Central memory CD4-positive, alpha-beta T cell (primary cell): ENCODE results near the gene PKP3.

Experiments
- DNase-seq: peaks from one replicate; pipeline ENCODE4 v3.0.0; 2022

PKP3 gene

DNA sequence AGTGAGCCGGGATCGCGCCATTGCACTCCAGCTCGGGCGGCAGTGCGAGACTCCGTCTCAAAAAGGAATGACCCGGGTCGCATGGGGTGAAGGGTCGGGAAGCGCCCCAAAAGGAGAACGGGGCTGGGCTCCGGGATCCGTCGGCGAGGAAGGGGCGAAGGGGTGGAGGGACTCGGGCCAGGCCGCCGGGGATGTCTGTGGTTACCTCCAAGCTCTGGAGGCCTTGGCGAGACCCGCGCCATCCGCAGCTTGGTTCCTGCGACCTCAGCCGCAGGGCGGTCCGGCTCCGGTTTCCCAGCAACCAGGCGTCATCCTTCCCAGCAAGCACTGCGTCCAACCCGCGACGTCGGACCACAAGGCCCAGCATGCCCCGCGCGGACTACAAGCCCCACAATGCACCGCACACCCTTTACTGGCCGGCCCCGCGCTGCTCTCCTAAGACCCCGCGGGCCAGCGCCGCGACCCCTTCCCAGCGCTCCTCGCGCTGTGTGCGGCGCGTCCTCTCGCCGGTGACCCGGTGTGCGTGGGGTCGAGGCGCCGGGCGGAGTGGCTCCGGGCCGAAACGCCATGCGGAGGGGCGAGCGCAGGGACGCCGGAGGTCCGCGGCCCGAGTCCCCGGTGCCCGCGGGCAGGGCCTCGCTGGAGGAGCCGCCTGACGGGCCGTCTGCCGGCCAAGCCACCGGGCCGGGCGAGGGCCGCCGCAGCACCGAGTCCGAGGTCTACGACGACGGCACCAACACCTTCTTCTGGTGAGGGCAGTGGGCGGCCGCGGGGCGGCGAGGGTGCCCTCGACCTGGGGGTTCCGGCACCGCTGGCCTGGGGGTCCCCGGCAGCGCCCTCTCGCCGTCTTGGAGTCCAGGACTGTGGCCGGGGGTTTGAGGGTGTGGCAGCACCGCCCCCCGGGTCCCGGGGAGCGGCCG, 56.1 kb downstream of the PKP3 start, which contains the start of gene PTDSS2:
Gene PTDSS2, plus strand, starts transcription at position 391 of the 920 bp plus-strand sequence. Its CDS starts 177 bp downstream, at position 568.
- DNase-seq, result peak; percentile 92

DNA sequence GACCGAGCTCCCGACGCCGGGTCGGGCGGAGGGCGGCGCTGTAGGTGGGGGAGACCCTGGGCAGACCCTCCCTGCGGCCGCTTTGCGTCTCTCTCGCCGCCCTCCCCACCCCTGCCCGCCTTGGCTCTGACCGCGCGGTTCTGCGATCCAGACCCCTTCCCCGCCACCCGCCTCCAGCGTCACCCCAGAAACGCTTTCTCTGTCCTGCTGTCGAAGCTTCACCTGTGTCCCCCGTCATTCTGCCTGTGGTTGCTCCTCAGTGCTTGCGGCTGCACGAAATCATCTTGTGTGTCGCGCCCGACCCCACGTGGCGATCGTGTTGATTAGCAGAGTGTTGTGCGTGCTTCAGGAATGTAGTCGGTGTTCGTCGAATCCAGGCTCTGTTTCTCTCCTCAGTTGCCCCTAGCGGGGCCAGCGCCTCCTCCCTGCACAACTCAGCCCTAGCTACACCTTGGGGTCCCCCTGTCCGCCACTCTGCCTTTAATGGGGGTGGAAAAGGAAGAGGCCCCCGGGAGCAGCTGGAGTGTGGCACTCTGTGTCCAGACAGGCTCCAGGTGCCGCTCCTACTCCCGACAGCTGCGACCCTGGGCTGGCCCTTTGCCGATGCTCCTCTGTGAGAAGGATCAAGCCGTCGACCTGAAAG, 56.9 kb downstream of the PKP3 start:
- DNase-seq, result peak; percentile 86

DNA sequence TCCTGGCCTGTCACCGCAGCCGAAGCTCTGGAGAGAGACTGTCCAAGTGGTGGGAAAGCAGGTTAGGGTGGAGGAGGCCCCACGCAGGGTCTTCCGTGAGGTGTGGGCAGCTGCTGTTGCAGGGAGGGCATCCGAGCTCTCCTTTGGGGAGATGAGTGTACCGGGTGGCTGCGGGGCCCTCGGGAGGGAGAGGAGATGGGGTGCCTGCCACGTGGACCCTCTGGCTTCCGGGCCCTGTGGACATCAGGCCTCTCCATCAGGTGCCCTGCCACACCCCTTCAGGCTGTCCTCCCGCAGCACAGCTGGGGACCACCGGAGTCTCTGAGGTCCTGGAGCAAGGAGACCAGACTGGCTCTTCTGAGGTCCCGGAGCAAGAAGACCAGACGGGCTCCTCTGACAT, 57.7 kb downstream of the PKP3 start:
- no peak for DNase-seq

DNA sequence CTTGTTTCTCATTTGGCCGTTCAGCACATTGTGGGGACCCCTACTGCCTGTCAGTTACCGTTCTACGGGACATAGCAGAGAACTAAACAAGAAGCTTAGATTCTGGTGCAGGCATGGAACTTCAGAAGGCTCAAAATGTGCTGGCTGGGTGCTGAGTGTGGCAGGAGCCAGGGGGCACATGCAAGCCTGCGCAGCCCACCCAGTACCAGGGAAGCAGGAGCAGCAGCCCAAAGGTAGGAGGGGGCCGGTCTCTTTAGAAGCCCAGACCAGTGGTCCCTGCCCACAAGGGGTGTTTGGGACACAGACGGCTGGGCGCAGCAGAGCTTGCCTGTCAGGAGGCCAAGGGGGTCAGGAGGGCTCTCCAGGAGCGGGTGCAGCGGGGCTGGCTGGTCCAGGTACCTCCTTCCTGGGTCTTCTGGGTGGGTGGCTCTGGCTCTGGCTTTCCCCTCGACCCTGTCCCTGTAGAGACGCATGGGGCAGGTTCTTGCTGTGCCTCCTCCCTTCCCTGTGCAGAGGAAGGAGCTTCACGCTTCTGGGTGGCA, 58.3 kb downstream of the PKP3 start:
- DNase-seq, result no peak

DNA sequence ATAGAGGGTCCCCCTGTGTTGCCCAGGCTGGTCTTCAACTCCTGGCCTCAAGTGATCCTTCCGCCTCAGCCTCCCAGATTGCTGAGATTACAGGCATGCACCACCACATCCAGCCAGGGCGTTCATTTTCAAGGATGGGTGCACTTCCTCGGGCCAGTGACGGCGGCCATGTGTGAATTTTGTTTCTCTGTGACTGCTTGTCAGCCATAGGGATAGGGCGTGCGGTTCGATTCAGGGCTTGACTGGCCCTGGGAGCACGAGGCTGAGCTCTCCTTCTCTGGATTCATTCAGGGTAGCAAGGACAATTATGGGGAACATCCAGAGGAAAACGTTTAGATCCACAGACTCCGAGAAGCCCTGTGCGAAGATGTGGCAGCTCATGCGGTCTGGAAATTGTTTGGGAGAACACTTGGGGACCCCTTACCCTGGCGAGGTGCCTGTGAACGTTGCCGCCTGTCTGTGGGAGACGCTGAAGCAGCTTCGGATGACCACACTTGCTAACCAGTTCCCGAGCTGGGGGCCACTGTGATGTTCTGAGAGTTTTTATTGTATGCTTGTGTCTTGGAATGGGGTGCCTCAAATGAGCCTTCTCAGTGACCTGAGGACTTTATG, 59.0 kb downstream of the PKP3 start:
- DNase-seq, result no peak

DNA sequence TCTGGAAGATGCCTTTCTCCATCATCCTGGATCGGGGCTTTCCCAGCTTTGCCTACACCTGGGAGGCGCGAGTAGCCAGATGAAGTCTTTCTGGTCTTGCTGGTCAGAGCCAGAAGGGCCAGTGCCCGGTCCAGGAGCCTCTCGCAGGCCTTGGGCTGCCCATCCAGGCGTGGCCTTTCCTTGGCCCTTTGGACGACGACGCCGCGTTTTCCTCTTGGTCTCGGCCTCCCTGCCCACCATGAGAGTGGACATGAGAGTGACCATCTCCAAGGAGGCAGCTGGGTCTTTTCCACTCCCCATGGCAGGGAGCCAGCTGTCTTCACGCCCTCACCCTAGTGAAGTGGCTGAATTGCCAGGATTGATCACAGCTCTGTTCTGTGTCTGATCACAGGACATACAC, 59.6 kb downstream of the PKP3 start:
- DNase-seq, result no peak

DNA sequence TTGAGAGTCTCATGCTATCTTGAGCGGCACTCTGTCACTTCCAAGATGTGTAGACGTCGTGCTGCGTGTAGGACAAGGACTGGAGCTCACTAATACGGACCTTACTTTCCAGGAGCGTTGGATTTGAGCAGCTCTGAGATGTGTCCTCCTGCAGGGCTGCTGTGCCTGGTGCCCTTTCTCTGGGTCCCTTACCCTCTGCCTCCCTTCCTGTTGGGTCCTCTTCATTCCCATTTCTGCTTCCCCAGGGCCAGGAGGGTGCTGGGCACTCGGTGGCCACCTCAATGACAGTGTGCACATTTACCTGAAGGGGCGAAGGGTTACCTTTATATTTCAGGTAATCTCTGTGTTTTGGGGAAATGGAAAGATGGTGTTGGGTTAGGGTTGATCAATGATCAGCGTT, 60.0 kb downstream of the PKP3 start:
- DNase-seq, result no peak
